ENCODE data around the gene AOC2.
"Not testable (repeated sequence)": the region's sequence is repeated elsewhere in the genome, so short reads cannot be mapped to it uniquely, and the experiment has no call there.

The AOC2 gene

DNA sequence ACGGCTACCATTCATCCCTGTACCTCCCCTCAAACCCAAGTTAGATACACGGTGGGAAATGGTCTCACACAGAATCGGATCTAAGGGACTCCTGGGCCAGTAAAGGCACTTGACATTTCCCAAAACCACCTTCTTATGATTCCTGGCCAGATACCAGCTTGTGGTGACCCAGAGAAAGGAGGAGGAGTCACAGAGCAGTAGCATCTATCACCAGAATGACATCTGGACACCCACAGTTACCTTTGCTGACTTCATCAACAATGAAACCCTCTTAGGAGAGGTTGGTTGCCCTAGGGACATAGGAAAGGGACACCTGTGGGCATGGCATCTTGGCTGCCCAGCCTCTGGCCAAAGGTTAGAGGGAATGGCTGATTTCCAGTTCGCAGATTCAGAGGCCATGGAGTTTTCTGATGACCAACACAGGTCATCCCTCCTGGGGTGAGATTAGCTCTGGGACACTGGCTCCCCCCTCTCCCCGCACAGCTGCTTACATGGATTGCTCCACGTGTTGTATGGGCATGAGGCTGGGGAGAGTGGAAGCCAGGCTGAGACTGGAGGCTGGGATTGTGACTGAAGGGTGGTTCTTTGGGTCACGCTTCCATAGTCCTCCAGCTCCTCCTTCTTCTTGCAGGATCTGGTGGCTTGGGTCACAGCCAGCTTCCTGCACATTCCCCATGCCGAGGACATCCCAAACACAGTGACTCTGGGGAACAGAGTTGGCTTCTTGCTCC is 5.2 kb downstream of the AOC2 start:
- peaks cover 13% of the 10 kb centered on the region for H3K36me3 ChIP-seq (ENCODE audit: insufficient read depth, low read length)
- H3K4me1 ChIP-seq (ENCODE audit: insufficient read depth, low read length): peaks cover 13% of the 10 kb centered on the region
- no peaks in the 10 kb centered on the region for H3K27me3 ChIP-seq (ENCODE audit: control insufficient read depth in 1 of 2, insufficient read depth in 2 of 2, low read length in 2 of 2)
- H3K27ac ChIP-seq (ENCODE audit: low read depth, low read length): peak overlapping the region; percentile 87
- no peaks in the 10 kb centered on the region for H3K9me3 ChIP-seq (ENCODE audit: low read length)
- peak overlapping the region in 1 of 2 donors; percentile 26 for H3K4me3 ChIP-seq (ENCODE audit: low read depth in 1 of 2, low read length in 2 of 2)
- H3K9ac ChIP-seq (ENCODE audit: low read length): no peak overlapping the region

DNA sequence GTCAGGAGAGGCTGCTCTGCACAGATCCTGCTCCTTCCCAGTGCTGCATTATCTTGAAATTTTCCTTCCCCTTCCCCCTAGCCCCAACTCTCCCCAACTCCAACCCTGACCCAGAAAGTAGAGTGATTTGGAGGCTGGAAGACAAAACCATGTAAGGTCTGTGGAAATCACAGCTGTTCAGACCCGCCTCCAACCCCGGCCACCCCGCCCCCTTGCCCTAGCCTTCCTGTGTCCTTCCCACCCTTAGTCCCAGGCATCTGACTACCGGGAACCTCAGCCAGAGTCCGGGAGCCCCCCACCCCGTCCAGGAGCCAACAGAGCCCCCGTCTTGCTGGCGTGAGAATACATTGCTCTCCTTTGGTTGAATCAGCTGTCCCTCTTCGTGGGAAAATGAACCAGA is 6.6 kb downstream of the AOC2 start, which contains the start of gene AOC3:
AOC3 (plus strand) TSS at position 246 of the 400 bp plus-strand sequence; CDS start at position 391, 145 bp downstream.
- peaks cover 15% of the 10 kb centered on the region for H3K36me3 ChIP-seq (ENCODE audit: insufficient read depth, low read length)
- peaks cover 25% of the 10 kb centered on the region for H3K4me1 ChIP-seq (ENCODE audit: insufficient read depth, low read length)
- H3K9ac ChIP-seq (ENCODE audit: low read length): peak within 1 kb of the TSS; percentile 91
- peak within 1 kb of the TSS; percentile 87 for H3K27ac ChIP-seq (ENCODE audit: low read depth, low read length)
- H3K9me3 ChIP-seq (ENCODE audit: low read length): no peaks in the 10 kb centered on the region
- no peaks in the 10 kb centered on the region for H3K27me3 ChIP-seq (ENCODE audit: control insufficient read depth in 1 of 2, insufficient read depth in 2 of 2, low read length in 2 of 2)
- H3K4me3 ChIP-seq (ENCODE audit: low read depth in 1 of 2, low read length in 2 of 2): peak within 1 kb of the TSS; percentile 73 to 83

DNA sequence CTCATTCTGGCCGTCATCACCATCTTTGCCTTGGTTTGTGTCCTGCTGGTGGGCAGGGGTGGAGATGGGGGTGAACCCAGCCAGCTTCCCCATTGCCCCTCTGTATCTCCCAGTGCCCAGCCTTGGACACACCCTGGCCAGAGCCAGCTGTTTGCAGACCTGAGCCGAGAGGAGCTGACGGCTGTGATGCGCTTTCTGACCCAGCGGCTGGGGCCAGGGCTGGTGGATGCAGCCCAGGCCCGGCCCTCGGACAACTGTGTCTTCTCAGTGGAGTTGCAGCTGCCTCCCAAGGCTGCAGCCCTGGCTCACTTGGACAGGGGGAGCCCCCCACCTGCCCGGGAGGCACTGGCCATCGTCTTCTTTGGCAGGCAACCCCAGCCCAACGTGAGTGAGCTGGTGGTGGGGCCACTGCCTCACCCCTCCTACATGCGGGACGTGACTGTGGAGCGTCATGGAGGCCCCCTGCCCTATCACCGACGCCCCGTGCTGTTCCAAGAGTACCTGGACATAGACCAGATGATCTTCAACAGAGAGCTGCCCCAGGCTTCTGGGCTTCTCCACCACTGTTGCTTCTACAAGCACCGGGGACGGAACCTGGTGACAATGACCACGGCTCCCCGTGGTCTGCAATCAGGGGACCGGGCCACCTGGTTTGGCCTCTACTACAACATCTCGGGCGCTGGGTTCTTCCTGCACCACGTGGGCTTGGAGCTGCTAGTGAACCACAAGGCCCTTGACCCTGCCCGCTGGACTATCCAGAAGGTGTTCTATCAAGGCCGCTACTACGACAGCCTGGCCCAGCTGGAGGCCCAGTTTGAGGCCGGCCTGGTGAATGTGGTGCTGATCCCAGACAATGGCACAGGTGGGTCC is 7.2 kb downstream of the AOC2 start:
- peak overlapping the region; percentile 73 to 83 for H3K4me3 ChIP-seq (ENCODE audit: low read depth in 1 of 2, low read length in 2 of 2)
- H3K9ac ChIP-seq (ENCODE audit: low read length): peak overlapping the region; percentile 91
- H3K4me1 ChIP-seq (ENCODE audit: insufficient read depth, low read length): peaks cover 29% of the 10 kb centered on the region
- H3K9me3 ChIP-seq (ENCODE audit: low read length); H3K27me3 ChIP-seq (ENCODE audit: control insufficient read depth in 1 of 2, insufficient read depth in 2 of 2, low read length in 2 of 2): not testable (repeated sequence)
- H3K36me3 ChIP-seq (ENCODE audit: insufficient read depth, low read length): peaks cover 19% of the 10 kb centered on the region
- peak overlapping the region; percentile 87 for H3K27ac ChIP-seq (ENCODE audit: low read depth, low read length)

DNA sequence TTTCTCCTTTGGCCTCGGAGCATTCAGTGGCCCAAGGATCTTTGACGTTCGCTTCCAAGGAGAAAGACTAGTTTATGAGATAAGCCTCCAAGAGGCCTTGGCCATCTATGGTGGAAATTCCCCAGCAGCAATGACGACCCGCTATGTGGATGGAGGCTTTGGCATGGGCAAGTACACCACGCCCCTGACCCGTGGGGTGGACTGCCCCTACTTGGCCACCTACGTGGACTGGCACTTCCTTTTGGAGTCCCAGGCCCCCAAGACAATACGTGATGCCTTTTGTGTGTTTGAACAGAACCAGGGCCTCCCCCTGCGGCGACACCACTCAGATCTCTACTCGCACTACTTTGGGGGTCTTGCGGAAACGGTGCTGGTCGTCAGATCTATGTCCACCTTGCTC is 8.0 kb downstream of the AOC2 start:
- H3K27me3 ChIP-seq (ENCODE audit: control insufficient read depth in 1 of 2, insufficient read depth in 2 of 2, low read length in 2 of 2): no peaks in the 10 kb centered on the region
- H3K9me3 ChIP-seq (ENCODE audit: low read length): no peaks in the 10 kb centered on the region
- H3K9ac ChIP-seq (ENCODE audit: low read length): peak overlapping the region; percentile 82
- peak overlapping the region; percentile 73 to 80 for H3K4me3 ChIP-seq (ENCODE audit: low read depth in 1 of 2, low read length in 2 of 2)
- peaks cover 26% of the 10 kb centered on the region for H3K36me3 ChIP-seq (ENCODE audit: insufficient read depth, low read length)
- H3K27ac ChIP-seq (ENCODE audit: low read depth, low read length): peak overlapping the region; percentile 95
- peaks cover 36% of the 10 kb centered on the region for H3K4me1 ChIP-seq (ENCODE audit: insufficient read depth, low read length)

DNA sequence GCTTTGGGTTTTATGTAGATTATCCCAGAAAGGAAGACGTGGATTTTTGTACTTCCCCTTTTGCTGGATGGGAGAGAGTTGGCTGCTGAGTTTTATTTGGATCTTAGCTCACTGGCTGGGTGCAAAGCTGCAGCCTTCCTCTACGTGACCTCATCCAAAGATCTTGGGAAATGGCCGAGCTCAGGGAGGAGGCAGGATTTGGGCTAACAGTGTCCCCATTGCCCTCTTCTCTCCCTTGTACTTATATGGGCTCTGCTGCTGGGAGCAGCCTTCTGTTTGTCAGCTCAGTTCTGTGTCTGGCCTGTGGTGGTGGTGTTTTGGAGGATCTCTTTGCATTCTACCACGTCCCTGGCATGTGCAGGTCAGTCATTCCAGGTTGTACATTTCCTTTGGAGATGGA is 8.6 kb downstream of the AOC2 start:
- Histone ChIP-seq H3K4me1 (ENCODE audit: insufficient read depth, low read length) (peaks cover 36% of the 10 kb centered on the region), H3K27me3 (ENCODE audit: control insufficient read depth in 1 of 2, insufficient read depth in 2 of 2, low read length in 2 of 2) (no peaks in the 10 kb centered on the region), H3K36me3 (ENCODE audit: insufficient read depth, low read length) (peaks cover 33% of the 10 kb centered on the region), H3K27ac (ENCODE audit: low read depth, low read length) (peak overlapping the region; percentile 95), H3K9me3 (ENCODE audit: low read length) (no peaks in the 10 kb centered on the region), H3K4me3 (ENCODE audit: low read depth in 1 of 2, low read length in 2 of 2) (peak overlapping the region; percentile 73 to 80), H3K9ac (ENCODE audit: low read length) (peak overlapping the region; percentile 82)

DNA sequence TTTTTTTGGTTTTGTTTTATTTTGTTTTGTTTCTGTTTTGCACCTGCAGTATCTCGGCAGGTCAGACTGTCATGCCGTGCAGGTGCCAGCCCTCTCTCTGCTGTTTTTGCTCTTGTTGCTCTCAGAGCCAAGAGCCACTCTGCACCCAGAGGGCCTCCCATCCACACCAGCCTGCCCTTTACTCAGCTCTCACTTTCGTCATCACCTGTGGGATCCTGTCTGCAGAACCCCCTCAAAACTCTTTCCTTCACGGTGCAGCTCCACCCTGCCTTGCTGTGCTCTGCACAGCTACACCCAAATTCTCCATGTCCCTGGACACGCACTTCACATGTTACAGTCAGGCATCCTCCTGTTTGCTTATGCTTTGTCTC is 9.2 kb downstream of the AOC2 start:
- peaks cover 36% of the 10 kb centered on the region for H3K4me1 ChIP-seq (ENCODE audit: insufficient read depth, low read length)
- H3K27ac ChIP-seq (ENCODE audit: low read depth, low read length): peak overlapping the region; percentile 95
- H3K9me3 ChIP-seq (ENCODE audit: low read length): no peaks in the 10 kb centered on the region
- H3K9ac ChIP-seq (ENCODE audit: low read length): peak overlapping the region; percentile 82
- no peaks in the 10 kb centered on the region for H3K27me3 ChIP-seq (ENCODE audit: control insufficient read depth in 1 of 2, insufficient read depth in 2 of 2, low read length in 2 of 2)
- peak overlapping the region; percentile 73 to 80 for H3K4me3 ChIP-seq (ENCODE audit: low read depth in 1 of 2, low read length in 2 of 2)
- peaks cover 39% of the 10 kb centered on the region for H3K36me3 ChIP-seq (ENCODE audit: insufficient read depth, low read length)

DNA sequence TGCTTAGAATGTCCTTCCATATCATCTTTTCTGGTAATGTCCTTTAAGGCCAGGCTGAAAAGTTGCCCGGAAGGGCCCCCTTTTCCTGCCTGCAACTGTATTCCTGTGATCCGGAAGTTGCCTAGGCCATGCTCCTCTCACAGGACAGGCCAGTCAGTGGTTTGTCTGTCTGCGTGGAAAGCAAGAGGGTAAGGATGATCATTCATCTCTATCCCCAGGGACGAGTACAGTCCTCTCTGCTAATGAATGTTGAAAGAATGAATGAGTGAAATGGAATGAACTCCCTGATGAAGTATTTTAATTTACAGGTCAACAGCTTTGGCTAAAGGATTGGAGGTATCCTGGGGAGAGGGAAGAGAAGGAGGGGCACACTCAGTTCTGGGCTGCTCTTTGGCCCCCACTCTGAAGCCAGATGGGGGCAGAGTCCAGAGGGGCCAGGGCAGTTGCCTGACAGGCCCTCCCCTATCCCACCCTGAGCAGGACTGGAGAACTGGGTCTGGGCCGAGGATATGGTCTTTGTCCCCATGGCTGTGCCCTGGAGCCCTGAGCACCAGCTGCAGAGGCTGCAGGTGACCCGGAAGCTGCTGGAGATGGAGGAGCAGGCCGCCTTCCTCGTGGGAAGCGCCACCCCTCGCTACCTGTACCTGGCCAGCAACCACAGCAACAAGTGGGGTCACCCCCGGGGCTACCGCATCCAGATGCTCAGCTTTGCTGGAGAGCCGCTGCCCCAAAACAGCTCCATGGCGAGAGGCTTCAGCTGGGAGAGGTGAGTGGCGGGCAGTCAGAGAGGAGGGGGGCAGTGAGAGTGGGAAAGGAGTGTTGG is 9.8 kb downstream of the AOC2 start:
- Histone ChIP-seq H3K27me3 (ENCODE audit: control insufficient read depth in 1 of 2, insufficient read depth in 2 of 2, low read length in 2 of 2) (no peaks in the 10 kb centered on the region), H3K27ac (ENCODE audit: low read depth, low read length) (peak overlapping the region; percentile 95), H3K4me3 (ENCODE audit: low read depth in 1 of 2, low read length in 2 of 2) (peak overlapping the region; percentile 73 to 80), H3K9me3 (ENCODE audit: low read length) (no peaks in the 10 kb centered on the region), H3K9ac (ENCODE audit: low read length) (peak overlapping the region; percentile 82), H3K36me3 (ENCODE audit: insufficient read depth, low read length) (peaks cover 39% of the 10 kb centered on the region), H3K4me1 (ENCODE audit: insufficient read depth, low read length) (peaks cover 34% of the 10 kb centered on the region)

DNA sequence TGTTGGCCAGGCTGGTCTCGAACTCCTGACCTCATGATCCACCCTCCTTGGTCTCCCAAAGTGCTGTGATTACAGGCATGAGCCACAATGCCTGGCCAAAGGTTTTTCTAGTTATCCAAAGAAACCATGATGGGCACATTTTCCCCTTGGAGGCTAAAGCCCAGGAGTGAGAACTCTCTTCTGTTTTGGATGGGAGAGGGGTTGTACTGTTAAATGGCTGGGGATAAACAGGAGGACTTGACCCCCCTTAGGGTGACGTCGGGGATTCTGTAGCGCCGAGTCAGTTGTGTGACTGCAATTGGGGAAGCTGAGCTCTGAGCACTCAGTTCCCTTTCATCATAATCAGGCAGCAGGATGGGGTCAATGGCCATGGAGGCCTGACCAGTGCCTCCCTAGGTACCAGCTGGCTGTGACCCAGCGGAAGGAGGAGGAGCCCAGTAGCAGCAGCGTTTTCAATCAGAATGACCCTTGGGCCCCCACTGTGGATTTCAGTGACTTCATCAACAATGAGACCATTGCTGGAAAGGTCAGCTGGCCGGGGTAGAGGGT is 10.7 kb downstream of the AOC2 start:
- Histone ChIP-seq H3K4me1 (ENCODE audit: insufficient read depth, low read length) (peaks cover 25% of the 10 kb centered on the region), H3K27ac (ENCODE audit: low read depth, low read length) (peak overlapping the region; percentile 4), H3K36me3 (ENCODE audit: insufficient read depth, low read length) (peaks cover 39% of the 10 kb centered on the region)

DNA sequence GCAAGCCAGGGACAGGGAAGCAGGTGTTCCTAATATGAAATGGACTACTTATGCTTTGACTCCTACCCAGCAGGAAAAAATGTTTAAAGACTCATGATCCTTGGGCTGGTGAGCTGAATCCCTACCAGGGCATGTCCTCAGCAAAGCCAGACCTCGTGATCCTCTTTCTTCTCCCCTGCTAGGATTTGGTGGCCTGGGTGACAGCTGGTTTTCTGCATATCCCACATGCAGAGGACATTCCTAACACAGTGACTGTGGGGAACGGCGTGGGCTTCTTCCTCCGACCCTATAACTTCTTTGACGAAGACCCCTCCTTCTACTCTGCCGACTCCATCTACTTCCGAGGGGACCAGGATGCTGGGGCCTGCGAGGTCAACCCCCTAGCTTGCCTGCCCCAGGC is 11.7 kb downstream of the AOC2 start:
- Histone ChIP-seq H3K4me3 (ENCODE audit: low read depth in 1 of 2, low read length in 2 of 2) (peak overlapping the region in 1 of 2 donors; percentile 58), H3K36me3 (ENCODE audit: insufficient read depth, low read length) (peaks cover 39% of the 10 kb centered on the region), H3K9ac (ENCODE audit: low read length) (peak overlapping the region; percentile 61), H3K27ac (ENCODE audit: low read depth, low read length) (peak overlapping the region; percentile 4), H3K4me1 (ENCODE audit: insufficient read depth, low read length) (peaks cover 23% of the 10 kb centered on the region)
- H3K27me3 ChIP-seq (ENCODE audit: control insufficient read depth in 1 of 2, insufficient read depth in 2 of 2, low read length in 2 of 2); H3K9me3 ChIP-seq (ENCODE audit: low read length): not testable (repeated sequence)

More for the DNA sequence above, 10.7 kb downstream of the AOC2 start:
- H3K4me3 ChIP-seq (ENCODE audit: low read depth in 1 of 2, low read length in 2 of 2): peak overlapping the region in 1 of 2 donors; percentile 58
- no peaks in the 10 kb centered on the region for H3K27me3 ChIP-seq (ENCODE audit: control insufficient read depth in 1 of 2, insufficient read depth in 2 of 2, low read length in 2 of 2)
- peak overlapping the region; percentile 61 for H3K9ac ChIP-seq (ENCODE audit: low read length)
- no peaks in the 10 kb centered on the region for H3K9me3 ChIP-seq (ENCODE audit: low read length)

DNA sequence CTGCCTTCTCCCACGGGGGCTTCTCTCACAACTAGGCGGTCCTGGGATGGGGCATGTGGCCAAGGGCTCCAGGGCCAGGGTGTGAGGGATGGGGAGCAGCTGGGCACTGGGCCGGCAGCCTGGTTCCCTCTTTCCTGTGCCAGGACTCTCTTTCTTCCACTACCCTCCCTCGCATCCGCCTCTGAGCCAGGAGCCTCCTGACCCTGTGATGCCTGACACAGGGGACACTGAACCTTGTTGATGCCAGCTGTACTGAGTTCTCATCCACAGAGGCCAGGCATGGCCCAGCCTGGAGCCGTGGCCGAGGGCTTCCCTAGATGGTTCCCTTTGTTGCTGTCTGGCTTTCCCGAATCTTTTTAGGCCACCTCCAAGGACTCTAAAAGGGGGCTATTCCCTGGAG is 12.1 kb downstream of the AOC2 start:
- Histone ChIP-seq H3K36me3 (ENCODE audit: insufficient read depth, low read length) (peaks cover 39% of the 10 kb centered on the region), H3K4me1 (ENCODE audit: insufficient read depth, low read length) (peaks cover 23% of the 10 kb centered on the region), H3K27ac (ENCODE audit: low read depth, low read length) (peak overlapping the region; percentile 34)
- not testable (repeated sequence) for H3K27me3 ChIP-seq (ENCODE audit: control insufficient read depth in 1 of 2, insufficient read depth in 2 of 2, low read length in 2 of 2); H3K9me3 ChIP-seq (ENCODE audit: low read length); H3K9ac ChIP-seq (ENCODE audit: low read length); H3K4me3 ChIP-seq (ENCODE audit: low read depth in 1 of 2, low read length in 2 of 2)
